Hematopoietic multipotent progenitor cell treated with erythropoietin and hydrocortisone succinate and interleukin-3 and kit ligand, for 4 days (in vitro differentiated cells): Measurements from ENCODE around the gene DUSP7.

Experiments
- DNase-seq: peaks from one replicate; pipeline ENCODE4 v3.0.0-alpha.2; 2015

DUSP7 gene

DNA sequence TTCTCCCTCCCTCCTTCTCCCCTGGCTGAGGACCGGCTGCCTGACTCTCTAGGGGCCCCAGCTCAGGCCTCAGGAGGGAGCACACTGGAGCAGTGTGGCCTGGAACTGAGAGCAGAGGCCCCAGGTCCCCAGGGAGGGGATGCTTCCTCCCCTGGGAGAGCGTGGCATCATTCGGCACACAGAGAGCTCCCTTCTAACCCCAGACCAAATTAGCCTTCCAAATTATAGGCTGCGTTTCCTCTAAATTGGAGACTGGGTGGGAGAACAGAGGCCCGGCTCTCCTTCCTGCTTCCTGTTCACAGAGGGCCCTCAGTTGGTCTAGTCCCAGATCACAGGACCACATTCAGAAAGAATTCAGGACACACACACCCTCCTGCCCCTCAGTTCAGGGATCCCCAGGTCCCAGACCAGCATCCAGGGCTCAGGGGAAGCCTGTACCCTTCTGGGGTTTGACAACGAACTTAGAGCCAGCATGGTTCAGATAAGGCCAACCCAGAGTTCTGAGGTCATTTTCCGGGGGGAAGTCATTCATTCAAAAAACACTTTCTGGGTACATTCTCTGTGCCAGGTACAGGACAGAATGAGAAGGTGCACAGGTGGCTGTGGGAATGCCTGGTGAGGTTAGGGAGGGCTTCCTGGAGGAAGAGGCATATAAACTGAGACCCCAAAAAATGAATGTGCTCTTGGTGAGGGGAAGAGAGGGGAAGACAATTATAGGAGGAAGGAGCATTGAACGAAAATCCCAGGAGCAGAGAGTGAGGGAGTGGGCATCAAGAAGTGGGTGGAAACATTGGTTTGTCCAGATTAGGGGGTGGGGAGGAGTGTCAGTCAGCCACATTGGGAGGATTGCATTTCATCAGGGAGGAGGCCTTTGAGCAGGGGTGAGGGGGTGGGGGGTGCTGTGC lies 32.3 kb downstream of the DUSP7 start:
- DNase-seq = no peak

- DNase-seq = no peak
Measured at GRCh38 chr3:52023101-52023770, 33.1 kb downstream of the DUSP7 start.

DNA sequence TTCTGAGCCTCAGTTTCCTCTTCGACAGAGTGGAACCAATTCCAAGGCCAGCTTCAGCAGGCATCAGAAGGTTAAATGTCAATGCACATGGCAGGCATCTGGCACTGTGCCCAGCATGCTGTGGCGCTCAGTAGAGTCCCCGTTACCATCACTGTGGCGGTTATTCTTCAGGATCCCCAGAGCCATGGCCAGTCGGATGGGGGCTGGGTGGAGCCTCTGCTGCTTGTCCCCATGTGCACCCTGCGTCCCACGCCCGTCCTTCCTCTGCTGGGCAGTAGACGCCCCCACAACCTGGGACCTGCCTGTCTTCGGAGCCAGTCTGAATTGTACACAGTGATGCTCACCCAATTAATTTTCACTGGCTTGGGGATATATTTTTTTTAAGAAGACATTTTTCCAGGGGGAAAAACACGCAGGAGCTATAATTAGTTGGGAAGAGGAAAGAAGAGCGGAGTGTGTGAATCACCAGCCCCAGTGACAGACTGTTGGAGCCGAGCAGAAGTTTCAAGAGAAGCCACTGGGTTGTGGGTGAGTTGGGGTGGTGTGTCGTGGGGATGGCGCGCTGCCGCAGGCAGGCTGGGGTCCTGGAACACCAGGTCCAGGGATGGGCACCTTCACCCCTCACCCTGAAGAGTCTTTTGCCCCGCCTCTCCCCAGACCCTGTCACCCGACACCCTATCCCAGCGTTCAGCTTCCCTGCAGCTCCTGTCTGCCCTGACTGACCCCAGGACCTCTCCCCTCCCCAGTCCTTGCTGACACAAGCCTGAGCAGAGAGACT lies 33.9 kb downstream of the DUSP7 start:
- peak; percentile 25 for DNase-seq

DNA sequence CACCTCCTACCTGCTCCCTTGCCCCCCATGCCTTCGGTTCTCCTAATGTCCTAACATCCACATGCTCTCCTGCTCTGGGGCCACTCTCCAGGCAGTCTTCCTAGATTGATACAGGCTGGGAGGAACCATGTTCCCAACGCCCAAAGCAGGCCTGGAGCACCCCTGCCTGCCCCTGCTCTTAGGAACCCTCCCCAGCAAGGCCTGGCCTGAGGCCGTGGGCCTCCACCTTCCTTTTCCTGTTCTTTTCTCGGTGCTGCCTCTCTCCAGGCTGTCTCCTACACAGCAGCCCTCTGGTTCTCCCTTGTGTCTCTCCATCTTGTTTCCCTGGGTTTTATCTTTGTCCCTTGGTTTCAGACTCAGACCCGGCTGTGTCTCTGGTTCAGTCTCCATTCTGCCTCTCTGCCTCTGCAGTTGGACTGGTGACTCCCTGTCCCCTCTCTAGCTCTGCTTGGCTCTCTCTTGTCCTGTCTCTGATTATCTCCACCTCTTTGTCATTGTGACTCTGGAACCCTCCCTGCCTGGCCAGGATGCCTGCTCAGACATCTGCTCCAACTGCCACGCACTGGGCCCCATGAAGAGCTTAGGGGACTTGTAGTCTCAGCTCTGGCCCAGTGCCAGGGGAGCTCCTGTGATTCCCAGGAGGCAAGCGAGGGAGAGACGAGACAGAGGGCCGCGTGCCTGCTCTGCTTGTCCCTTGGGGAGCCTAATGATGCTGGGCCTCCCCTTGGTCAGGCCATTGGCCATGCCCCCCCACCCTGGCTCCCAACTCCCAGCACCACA lies 34.7 kb downstream of the DUSP7 start:
- DNase-seq = no peak

GRCh38 chr3:52020796-52021195 lies 35.6 kb downstream of the DUSP7 start:
- DNase-seq = no peak

- DNase-seq = no peak
Measured at GRCh38 chr3:52019352-52020080, 36.9 kb downstream of the DUSP7 start.

- no peak for DNase-seq
Measured at GRCh38 chr3:52018319-52019000, 37.9 kb downstream of the DUSP7 start.

DNA sequence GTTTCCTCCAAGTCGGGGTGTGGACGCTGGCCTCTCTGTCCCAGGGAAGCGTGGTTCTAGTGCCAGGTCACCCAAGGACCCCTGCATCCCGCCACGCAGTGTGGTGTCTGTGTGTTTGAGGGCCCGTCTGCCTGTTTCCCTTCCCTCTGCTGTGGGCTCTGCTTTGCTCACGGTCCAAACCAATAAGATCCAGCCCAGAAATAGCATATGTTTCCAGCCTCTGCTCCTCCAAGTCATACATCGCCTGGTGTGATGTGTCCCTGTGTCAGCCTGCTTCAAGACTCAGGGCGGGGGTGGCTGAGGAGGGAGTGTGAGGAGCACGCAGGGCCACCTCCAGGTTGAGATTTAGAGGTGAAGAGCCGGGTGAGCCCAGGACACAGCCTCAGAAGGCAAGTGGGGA lies 38.8 kb downstream of the DUSP7 start:
- no peak for DNase-seq

GRCh38 chr3:52015438-52016228 lies 40.7 kb downstream of the DUSP7 start:
- DNase-seq = no peak

- peak; percentile 62 for DNase-seq
Measured at GRCh38 chr3:52014613-52015012, 41.8 kb downstream of the DUSP7 start.

- no peak for DNase-seq
Measured at GRCh38 chr3:52013802-52014598, 42.4 kb downstream of the DUSP7 start.

- DNase-seq = no peak
Measured at GRCh38 chr3:52012699-52013098, 43.7 kb downstream of the DUSP7 start.

DNA sequence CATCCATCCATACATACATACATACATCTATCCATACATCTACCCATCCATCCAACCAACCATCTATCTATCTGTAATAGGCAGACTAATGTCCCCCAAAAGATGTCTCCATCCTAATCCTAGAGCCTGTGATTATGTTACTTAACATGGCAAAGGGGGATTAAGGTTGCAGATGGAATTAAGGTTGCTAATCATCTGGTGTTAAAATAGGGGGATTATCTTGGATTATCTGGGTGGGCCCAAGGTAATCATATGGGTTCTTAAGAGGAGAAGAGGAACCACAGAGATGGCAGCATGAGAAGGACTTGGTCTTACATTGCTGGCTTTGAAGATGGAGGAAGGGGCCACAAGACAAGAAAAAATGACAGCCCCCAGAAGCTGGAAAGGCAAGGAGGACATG lies 45.9 kb downstream of the DUSP7 start:
- no peak for DNase-seq

- DNase-seq = no peak
Measured at GRCh38 chr3:52007291-52007690, 49.1 kb downstream of the DUSP7 start.

DNA sequence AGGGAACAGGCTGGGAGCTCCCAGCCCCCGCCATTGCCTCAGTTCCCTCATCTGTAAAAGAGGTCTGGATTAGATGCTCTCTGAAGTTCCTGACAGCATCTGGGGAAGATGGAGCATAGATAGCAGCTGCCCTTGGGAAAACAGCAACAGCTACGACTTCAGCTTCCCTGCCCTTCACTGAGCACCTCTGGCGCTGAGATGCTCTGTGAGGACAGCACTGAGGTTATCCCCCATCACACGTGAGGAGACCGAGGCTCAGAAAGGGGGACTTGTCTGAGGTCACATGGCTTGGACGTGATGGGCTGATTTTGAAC lies 49.6 kb downstream of the DUSP7 start:
- DNase-seq = no peak

- DNase-seq = peak; percentile 73
Measured at GRCh38 chr3:52006017-52006819, 50.2 kb downstream of the DUSP7 start.

- no peak for DNase-seq
Measured at GRCh38 chr3:52005571-52005986, 50.8 kb downstream of the DUSP7 start.

DNA sequence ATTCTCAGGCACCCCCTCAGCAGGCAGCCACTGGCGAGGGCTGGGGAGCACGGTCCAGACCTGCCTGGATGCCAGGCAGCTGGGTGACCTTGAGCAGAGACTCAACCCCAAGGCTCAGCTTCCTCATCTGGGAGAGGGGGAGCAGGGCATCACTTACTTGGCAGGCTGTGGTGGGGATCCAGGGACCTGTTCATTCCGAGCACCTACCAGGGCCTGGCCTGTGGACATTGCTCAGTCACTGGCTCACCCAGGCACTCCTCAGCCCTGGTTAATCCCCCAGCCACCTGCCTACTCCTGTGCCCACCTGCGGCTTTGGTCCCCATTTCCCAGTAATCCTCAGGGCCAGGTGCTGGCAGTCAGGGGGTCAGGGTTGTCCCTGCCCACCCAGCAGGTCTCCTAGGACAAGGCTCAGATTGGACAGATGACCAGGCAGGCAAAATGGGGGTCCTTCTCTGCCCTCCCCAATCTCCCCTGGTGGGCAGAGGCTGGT lies 51.4 kb downstream of the DUSP7 start:
- no peak for DNase-seq
